GM23338 (cell line): ENCODE measurements around the gene TPM2. TPM values are rescaled to one million over a fixed set of nuclear protein-coding genes. Genes with fewer than 3 reads are reported as not detected.
A peak's percentile ranks its signal among the peaks of the same experiment; 100 is the strongest.

Experiments used
- ATAC-seq: fragments of 200-7000 bp; cut with Tn5 transposase; 3 replicates; pipeline ENCODE4 v1.9.1; 2020
- DNase-seq: peaks from one replicate; pipeline ENCODE4 v3.0.0-alpha.2; 2015; ENCODE audit warnings: low spot score
- H2AFZ ChIP-seq: fragments of 200-600 bp; sonication (generic); 2 replicates; pipeline ENCODE4 v1.8.0; 2016; ENCODE audit warnings: antibody characterized with exemption, mild to moderate bottlenecking, moderate library complexity
- H3F3A ChIP-seq: fragments of 200-600 bp; sonication (generic); replicated peaks from 2 replicates; pipeline ENCODE4 v1.8.0; 2017; ENCODE audit warnings: antibody characterized with exemption, mixed run types, low read depth
- H3K27ac ChIP-seq: fragments of 200-600 bp; sonication (generic); 2 replicates; pipeline ENCODE4 v1.6.1; 2016; ENCODE audit warnings: low read depth
- H3K27me3 ChIP-seq: fragments of 200-600 bp; sonication (generic); 2 replicates; pipeline ENCODE4 v1.8.0; 2016; ENCODE audit warnings: mild to moderate bottlenecking, mixed run types, moderate library complexity; ENCODE audit not compliant: insufficient read depth
- H3K36me3 ChIP-seq: fragments of 200-600 bp; sonication (generic); 2 replicates; pipeline ENCODE4 v1.8.0; 2016; ENCODE audit warnings: mild to moderate bottlenecking; ENCODE audit not compliant: insufficient read depth
- H3K4me1 ChIP-seq: fragments of 200-600 bp; sonication (generic); 2 replicates; pipeline ENCODE4 v1.8.0; 2016; ENCODE audit warnings: mild to moderate bottlenecking, moderate library complexity; ENCODE audit not compliant: insufficient read depth
- H3K4me2 ChIP-seq: fragments of 200-600 bp; sonication (generic); 2 replicates; pipeline ENCODE4 v1.7.1; 2017; ENCODE audit warnings: mixed run types
- H3K4me3 ChIP-seq: fragments of 200-600 bp; sonication (generic); 2 replicates; pipeline ENCODE4 v1.6.1; 2016; ENCODE audit warnings: mixed run types
- H3K79me2 ChIP-seq: fragments of 200-600 bp; sonication (generic); replicated peaks from 2 replicates; pipeline ENCODE4 v1.8.0; 2017; ENCODE audit warnings: mild to moderate bottlenecking; ENCODE audit not compliant: insufficient read depth
- H3K9me2 ChIP-seq: fragments of 200-600 bp; sonication (generic); 2 replicates; pipeline ENCODE4 v1.8.0; 2017; ENCODE audit not compliant: insufficient read depth
- H4K20me1 ChIP-seq: fragments of 200-600 bp; sonication (generic); replicated peaks from 2 replicates; pipeline ENCODE4 v1.8.0; 2017; ENCODE audit warnings: mild to moderate bottlenecking; ENCODE audit not compliant: insufficient read depth
- H3K27ac Mint-ChIP-seq: 2 replicates; pipeline ENCODE4 v1.8.0; 2020; ENCODE audit warnings: inconsistent platforms, mild to moderate bottlenecking, moderate library complexity, mixed read lengths
- H3K27me3 Mint-ChIP-seq: 3 replicates; pipeline ENCODE4 v1.8.0; 2022; ENCODE audit warnings: low read depth, mild to moderate bottlenecking, moderate library complexity, mixed read lengths, inconsistent platforms; ENCODE audit not compliant: insufficient read depth, poor library complexity
- H3K36me3 Mint-ChIP-seq: 3 replicates; pipeline ENCODE4 v1.8.0; 2021; ENCODE audit warnings: low read depth, mild to moderate bottlenecking, inconsistent platforms, moderate library complexity, mixed read lengths
- H3K4me1 Mint-ChIP-seq: 3 replicates; pipeline ENCODE4 v1.8.0; 2020; ENCODE audit warnings: mild to moderate bottlenecking, inconsistent platforms, mixed read lengths
- H3K4me3 Mint-ChIP-seq: 3 replicates; pipeline ENCODE4 v1.8.0; 2021; ENCODE audit warnings: moderate library complexity, mild to moderate bottlenecking, inconsistent platforms, mixed read lengths
- H3K9me3 Mint-ChIP-seq: 3 replicates; pipeline ENCODE4 v1.8.0; 2020; ENCODE audit warnings: moderate library complexity, mild to moderate bottlenecking, inconsistent platforms, mixed read lengths
- CREB1 ChIP-seq: fragments of 250-450 bp; sonication (Bioruptor Pico); IDR thresholded peaks from 2 replicates; pipeline ENCODE4 v1.5.0; 2020; ENCODE audit warnings: low read depth, mild to moderate bottlenecking, moderate library complexity
- CTCF ChIP-seq, 2 experiments: fragments of 200-600 bp in 1 of 2; sonication (generic) in 1 of 2; conservative IDR thresholded peaks; 2 replicates each; pipeline versions ENCODE4 v1.5.1 to v1.6.1; 2016 to 2017; ENCODE audit warnings: antibody characterized with exemption in 2 of 2, low read depth in 2 of 2, mild to moderate bottlenecking in 2 of 2, moderate library complexity in 1 of 2
- EZH2 ChIP-seq: fragments of 200-600 bp; sonication (generic); IDR thresholded peaks from one replicate; pipeline ENCODE4 v1.8.0; 2017; ENCODE audit warnings: antibody characterized with exemption, mild to moderate bottlenecking, low read depth; ENCODE audit not compliant: unreplicated experiment
- JUNB ChIP-seq: IDR thresholded peaks from one replicate; pipeline ENCODE4 v1.6.1; 2016; ENCODE audit warnings: antibody characterized with exemption; ENCODE audit not compliant: unreplicated experiment
- NANOG ChIP-seq: IDR thresholded peaks from 2 replicates; pipeline ENCODE4 v1.6.1; 2016; ENCODE audit warnings: antibody characterized with exemption, borderline replicate concordance
- REST ChIP-seq: IDR thresholded peaks from one replicate; pipeline ENCODE4 v1.6.1; 2018; ENCODE audit warnings: antibody characterized with exemption; ENCODE audit not compliant: unreplicated experiment
- STAT1 ChIP-seq: IDR thresholded peaks from one replicate; pipeline ENCODE4 v1.6.1; 2016; ENCODE audit warnings: antibody characterized with exemption; ENCODE audit not compliant: unreplicated experiment
- ZNF331 ChIP-seq: fragments of 250-450 bp; sonication (Bioruptor Pico); IDR thresholded peaks from 2 replicates; pipeline ENCODE4 v1.5.0; 2020; ENCODE audit warnings: low read depth, mild to moderate bottlenecking, moderate library complexity
- polyA plus RNA-seq: library from polyadenylated mRNA; unstranded; fragments of >200 nt; fragmentation: Nextera tagmentation; extraction: Ambion mirVana; gene quantifications from 2 replicates; pipeline ENCODE4 v1.2.1, GENCODE V29; 2016
- total RNA-seq: library from RNA; depleted of rRNA; stranded (reverse); fragments of >200 nt; shearing (Covaris generic); gene quantifications from 2 replicates; pipeline ENCODE4 v1.2.3, GENCODE V29; 2014

The TPM2 gene
- total and polyA plus RNA-seq, 2 experiments from 2014 or later, result 116 to 488 TPM

GRCh38 chr9:35657546-35658136, 32.1 kb downstream of the TPM2 start, which contains the start of gene RMRP:
TSS of gene RMRP (minus strand) at chr9:35658019.
- DNase-seq (peak; percentile 99), ATAC-seq (peak; percentile 91)
- peaks cover 41% of the 10 kb centered on the region for H3K36me3 Mint-ChIP-seq
- H3K9me2 ChIP-seq, result no peaks in the 10 kb centered on the region
- peak within 1 kb of the TSS; percentile 90 for H2AFZ ChIP-seq
- peak within 1 kb of the TSS; percentile 92 for H3K4me2 ChIP-seq
- H3K27ac Mint-ChIP-seq, result peak within 1 kb of the TSS; percentile 100
- H3K36me3 ChIP-seq, result peaks cover 8% of the 10 kb centered on the region; the same call in 1 of the 2 replicates
- peaks cover 3% of the 10 kb centered on the region; the same call in 2 of the 3 replicates for H3K9me3 Mint-ChIP-seq
- H3K79me2 ChIP-seq, result no peaks in the 10 kb centered on the region
- H3K27me3 Mint-ChIP-seq, result peaks cover 30% of the 10 kb centered on the region
- H3K4me1 Mint-ChIP-seq, result peaks cover 32% of the 10 kb centered on the region
- no peaks in the 10 kb centered on the region; the same call in none of the 2 replicates for H4K20me1 ChIP-seq
- TF ChIP-seq CTCF (conservative IDR thresholded peaks at IDR 0.05; ENCODE audit: low read depth in 2 of 2), result peak in 1 of 2 experiments; percentile 5; a peak in 1 of 4 replicates
- peak; percentile 29 for TF ChIP-seq REST
- no peak for TF ChIP-seq STAT1
- TF ChIP-seq CREB1 (CRISPR knock-in tag), result peak; percentile 87
- H3F3A ChIP-seq, result peaks cover 16% of the 10 kb centered on the region; the same call in 1 of the 2 replicates
- H3K4me3 ChIP-seq, result peak within 1 kb of the TSS; percentile 97
- peak within 1 kb of the TSS; percentile 89 for H3K27ac ChIP-seq
- 0 out of 2 replicates have a peak, but pooled peaks cover 8% of the 10 kb centered on the region for H3K4me1 ChIP-seq
- H3K27me3 ChIP-seq, result peaks cover 4% of the 10 kb centered on the region; the same call in 1 of the 2 replicates
- H3K4me3 Mint-ChIP-seq, result peak within 1 kb of the TSS; percentile 77

- Histone ChIP-seq H3K27ac (peak overlapping the region; percentile 20), H3K27me3 (peaks cover 4% of the 10 kb centered on the region; the same call in 1 of the 2 replicates), H4K20me1 (no peaks in the 10 kb centered on the region; the same call in none of the 2 replicates), H2AFZ (peak overlapping the region; percentile 90), H3K79me2 (no peaks in the 10 kb centered on the region), H3K4me3 (peak overlapping the region; percentile 59), H3K9me2 (no peaks in the 10 kb centered on the region), H3K4me2 (peak overlapping the region; percentile 78), H3F3A (peaks cover 16% of the 10 kb centered on the region; the same call in 1 of the 2 replicates), H3K36me3 (peaks cover 4% of the 10 kb centered on the region; the same call in 1 of the 2 replicates), H3K4me1 (peaks cover 8% of the 10 kb centered on the region; the same call in 1 of the 2 replicates)
- Mint-ChIP-seq H3K4me3 (peak overlapping the region; percentile 77), H3K4me1 (peaks cover 30% of the 10 kb centered on the region), H3K27me3 (peaks cover 29% of the 10 kb centered on the region), H3K36me3 (peaks cover 34% of the 10 kb centered on the region), H3K9me3 (peaks cover 3% of the 10 kb centered on the region; the same call in 2 of the 3 replicates), H3K27ac (peak overlapping the region; percentile 100)
- DNase-seq (no peak), ATAC-seq (peak; percentile 5)
- TF ChIP-seq JUNB (no peak), NANOG (no peak), ZNF331 (CRISPR knock-in tag) (no peak), REST (no peak), STAT1 (no peak), CTCF (conservative IDR thresholded peaks at IDR 0.05; ENCODE audit: low read depth in 2 of 2) (no peak), EZH2 (no peak), CREB1 (CRISPR knock-in tag) (no peak)
Measured at GRCh38 chr9:35656831-35657545, 32.7 kb downstream of the TPM2 start.
